B cell (primary cell): ENCODE data around the gene SHISA2.
"Not testable (repeated sequence)": the region's sequence is repeated elsewhere in the genome, so short reads cannot be mapped to it uniquely, and the experiment has no call there.

ENCODE experiments used
- CTCF ChIP-seq: fragments of 200-600 bp; IDR thresholded peaks from one replicate; pipeline ENCODE4 v1.8.0; 2022; ENCODE audit warnings: antibody characterized with exemption, mild to moderate bottlenecking
- EZH2 ChIP-seq: IDR thresholded peaks from 2 replicates; pipeline ENCODE4 v1.6.1; 2012; ENCODE audit warnings: borderline replicate concordance, low read depth, mild to moderate bottlenecking, moderate library complexity, low read length; ENCODE audit not compliant: insufficient read depth, poor library complexity, severe bottlenecking

- not testable (repeated sequence) for TF ChIP-seq CTCF, EZH2
Observed at GRCh38 chr13:26069642-26070041, 17.8 kb upstream of the SHISA2 start.
